Activated CD4-positive, alpha-beta T cell treated with anti-CD3 and anti-CD28 coated beads, Interleukin-2, Interleukin-6, amounts not matched to agents 100 ng/mL and 50 ng/mL, durations not matched to agents 16 hours and 8 hours (primary cell): ENCODE results near the gene BARX1.
"Not testable (repeated sequence)": the region's sequence is repeated elsewhere in the genome, so short reads cannot be mapped to it uniquely, and the experiment has no call there.

Source experiments
- DNase-seq: peaks from one replicate; pipeline ENCODE4 v3.0.0-alpha.2; 2020

Gene BARX1

DNA sequence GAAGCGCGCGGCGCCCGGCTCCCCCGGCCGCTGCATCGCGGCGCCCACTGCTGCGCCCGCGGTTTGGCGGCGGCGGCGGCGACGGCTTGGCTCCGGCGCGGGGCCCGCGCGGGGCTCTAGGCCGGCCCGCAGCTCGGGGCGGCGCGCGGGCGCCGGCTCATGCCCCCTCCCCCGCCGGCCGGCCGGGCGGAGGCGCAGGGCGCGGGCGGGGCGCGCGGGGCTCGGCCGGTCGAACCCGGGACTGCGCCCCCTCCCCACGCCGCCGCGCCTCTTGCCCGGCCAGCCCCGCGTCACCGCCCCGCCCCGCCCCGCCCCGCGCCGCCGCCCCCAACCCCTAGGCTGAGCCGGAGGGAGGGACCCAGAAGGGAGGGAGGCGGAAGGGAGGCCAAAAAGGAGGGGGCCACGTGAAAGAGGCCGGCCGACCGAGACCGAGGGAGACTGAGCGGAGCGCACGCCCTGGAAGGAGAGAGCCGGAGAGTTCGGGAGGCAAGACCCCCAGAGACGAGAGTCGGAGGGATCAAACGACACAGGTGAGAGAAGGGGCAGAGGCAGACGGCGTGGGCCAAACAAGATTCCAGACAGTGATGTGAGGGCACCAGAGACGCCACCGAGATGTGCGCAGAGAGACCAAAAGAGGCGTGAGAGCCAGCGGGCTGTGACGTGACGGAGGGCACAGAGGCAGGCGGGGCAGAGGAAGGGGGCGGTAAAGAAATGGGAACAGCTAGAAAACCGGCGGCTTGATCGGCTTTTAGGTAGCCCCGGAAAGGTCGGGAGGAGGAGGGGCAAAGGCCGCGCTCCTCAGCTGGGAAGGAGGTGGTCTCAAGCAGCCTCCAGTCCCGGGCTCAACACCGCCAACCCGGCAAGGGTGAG is at the start of gene BARX1:
Gene BARX1, minus strand, starts transcription at position 245 of the 870 bp plus-strand sequence. Its CDS starts 209 bp downstream, at position 36.
- DNase-seq, result peak; percentile 22

GRCh38 chr9:94002316-94003140 is 47.4 kb upstream of the BARX1 start:
- peak; percentile 46 for DNase-seq

GRCh38 chr9:93996863-93997262 is 41.7 kb upstream of the BARX1 start:
- no peak for DNase-seq

DNA sequence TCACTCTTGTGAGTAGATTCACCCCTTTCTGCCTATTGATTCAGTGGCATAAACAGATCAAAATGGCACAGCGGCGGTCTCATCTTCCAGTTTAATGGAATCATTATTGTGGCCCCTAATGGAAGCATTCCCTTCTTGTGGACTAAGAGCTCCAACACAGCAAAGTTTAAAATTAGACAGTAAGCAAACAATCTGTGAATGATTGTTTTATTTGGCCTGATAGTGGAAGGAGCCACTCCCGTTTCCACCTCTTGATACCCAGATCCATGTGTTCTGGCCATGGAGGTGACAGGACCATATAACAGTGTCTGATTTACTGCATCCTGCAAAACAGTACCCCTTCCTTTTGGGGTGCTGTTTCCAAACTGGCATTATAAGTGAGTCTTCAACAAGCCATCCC is 41.2 kb upstream of the BARX1 start:
- no peak for DNase-seq

GRCh38 chr9:93994545-93994944 is 39.4 kb upstream of the BARX1 start:
- no peak for DNase-seq

GRCh38 chr9:93994132-93994531 is 39.0 kb upstream of the BARX1 start:
- no peak for DNase-seq

- DNase-seq, result no peak
Observed at GRCh38 chr9:93992830-93993229, 37.7 kb upstream of the BARX1 start.

- no peak for DNase-seq
Observed at GRCh38 chr9:93990448-93990847, 35.3 kb upstream of the BARX1 start.

DNA sequence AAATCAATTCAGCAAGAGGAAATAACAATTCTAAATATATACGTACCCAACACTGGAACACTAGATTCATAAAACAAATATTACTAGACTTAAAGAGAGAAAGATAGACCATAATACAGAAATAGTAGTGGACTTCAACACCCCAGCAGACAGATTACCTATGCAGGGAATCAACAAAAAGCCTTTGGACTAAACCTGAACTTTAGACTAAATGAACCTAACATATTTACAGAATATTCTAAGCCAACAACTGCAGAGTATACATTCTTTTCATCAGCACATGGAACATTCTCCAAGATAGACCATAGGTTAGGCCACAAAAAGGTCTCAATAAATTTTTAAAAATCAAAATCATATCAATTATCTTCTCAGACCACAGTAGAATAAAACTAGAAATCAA is 32.9 kb upstream of the BARX1 start:
- DNase-seq, result no peak

DNA sequence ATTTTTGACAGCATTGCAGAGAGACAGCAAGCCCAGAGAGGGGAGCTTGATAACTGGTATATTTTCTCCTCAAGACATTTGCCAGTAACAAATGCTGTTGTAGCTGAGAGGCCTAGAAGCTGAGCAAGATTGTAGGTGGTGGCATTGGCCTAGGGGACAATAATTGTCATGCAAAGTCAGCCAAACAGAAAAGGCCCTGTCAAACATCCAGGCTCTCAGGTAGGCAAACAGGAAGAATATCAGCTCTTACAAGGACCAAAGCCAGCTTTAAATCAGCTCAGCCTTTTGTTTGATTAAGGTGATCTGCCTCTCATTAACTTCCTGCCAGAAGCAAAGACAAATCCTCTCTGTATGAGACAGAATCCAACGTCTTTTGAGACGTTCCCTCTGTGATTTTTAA is 29.7 kb upstream of the BARX1 start:
- DNase-seq, result no peak

DNA sequence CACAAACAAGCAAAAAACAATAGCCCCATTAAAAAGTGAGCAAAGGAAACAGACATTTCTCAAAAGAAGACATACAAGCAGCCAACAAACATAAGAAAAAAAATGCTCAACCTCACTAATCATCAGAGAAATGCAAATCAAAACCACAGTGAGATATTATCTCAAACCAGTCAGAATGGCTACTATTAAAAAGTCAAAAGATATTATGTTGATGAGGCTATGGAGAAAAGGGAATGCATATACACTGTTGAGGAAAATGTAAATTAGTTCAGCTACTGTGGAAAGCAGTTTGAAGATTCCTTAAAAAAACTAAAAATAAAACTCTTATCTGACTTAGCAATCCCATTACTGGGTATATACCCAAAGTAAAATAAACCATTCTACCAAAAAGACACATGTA is 28.7 kb upstream of the BARX1 start:
- no peak for DNase-seq

DNA sequence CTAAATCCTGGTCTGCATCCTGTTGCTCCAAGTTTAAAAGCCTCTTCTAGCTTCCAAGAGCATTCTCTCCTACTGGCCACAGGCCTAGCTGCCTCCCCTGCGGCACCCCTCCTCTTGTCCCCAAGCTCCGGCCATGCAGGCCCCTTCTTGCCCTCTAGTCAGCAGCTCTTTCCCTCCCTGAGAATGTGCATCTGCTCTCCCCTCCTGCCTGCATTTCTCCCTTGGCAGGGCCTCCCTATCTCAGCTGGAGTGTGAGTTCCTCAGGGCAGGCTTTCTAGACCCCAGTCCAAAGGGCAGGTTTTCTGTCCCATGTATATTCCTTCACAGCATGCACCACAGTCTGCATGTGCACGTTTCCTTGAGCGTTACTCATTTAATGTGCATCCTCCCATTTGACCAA is 24.6 kb upstream of the BARX1 start:
- no peak for DNase-seq

DNA sequence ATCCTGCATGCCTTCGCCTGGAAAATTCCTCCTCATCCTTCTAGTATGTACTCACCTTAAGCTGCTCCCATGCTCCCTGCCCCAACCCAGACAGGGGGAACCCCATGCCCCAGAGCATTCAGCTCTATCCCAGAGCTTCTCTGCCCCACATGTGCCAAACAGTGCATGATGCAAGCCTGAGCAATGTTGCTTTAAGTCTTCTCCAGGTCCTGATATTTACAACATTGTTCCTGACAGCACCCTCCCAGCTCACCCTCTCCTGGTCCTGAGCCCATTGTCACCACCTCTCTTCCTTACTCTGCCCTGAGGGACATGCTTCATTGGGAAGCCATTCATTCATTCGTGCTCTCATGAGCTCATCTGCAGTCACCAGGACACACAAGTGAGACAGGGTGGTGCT is 23.4 kb upstream of the BARX1 start:
- no peak for DNase-seq

- DNase-seq, result no peak
Observed at GRCh38 chr9:93976973-93977372, 21.8 kb upstream of the BARX1 start.

DNA sequence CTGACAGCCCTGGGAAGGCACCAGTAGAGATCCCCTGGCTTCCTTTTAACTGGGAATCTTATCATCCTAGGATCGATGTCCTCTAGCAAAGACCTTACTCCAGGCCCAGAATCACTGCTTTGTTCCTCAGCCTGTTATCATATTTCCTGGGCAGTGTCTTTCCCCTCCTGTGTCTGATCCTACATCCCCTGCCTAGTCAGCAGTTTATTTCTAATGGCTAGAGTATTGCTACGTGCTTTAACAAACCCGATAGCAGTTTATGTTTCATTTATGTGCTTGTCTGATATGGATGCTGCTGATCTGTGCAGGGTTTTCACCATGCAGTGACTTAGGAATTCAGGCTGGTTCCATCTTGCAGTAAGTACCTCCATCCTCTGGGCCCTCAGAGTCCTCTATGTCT is 20.9 kb upstream of the BARX1 start:
- no peak for DNase-seq

GRCh38 chr9:93975262-93975661 is 20.1 kb upstream of the BARX1 start:
- DNase-seq, result no peak

GRCh38 chr9:93974151-93974550 is 19.0 kb upstream of the BARX1 start:
- no peak for DNase-seq

DNA sequence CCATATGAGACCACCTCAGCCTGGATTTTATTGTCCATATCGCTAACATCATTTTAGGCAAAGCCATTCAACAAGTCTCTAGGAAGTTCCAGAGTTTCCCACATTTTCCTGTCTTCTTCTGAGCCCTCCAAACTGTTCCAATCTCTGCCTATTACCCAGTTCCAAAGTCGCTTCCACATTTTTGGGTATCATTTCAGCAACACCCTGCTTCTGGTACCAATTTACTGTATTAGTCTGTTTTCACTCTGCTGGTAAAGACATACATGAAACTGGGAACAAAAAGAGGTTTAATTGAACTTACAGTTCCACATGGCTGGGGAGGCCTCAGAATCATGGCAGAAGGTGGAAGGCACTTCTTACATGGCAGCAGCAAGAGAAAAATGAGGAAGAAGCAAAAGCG is 17.5 kb upstream of the BARX1 start:
- DNase-seq, result not testable (repeated sequence)

GRCh38 chr9:93969328-93969661 is 14.1 kb upstream of the BARX1 start:
- no peak for DNase-seq

DNA sequence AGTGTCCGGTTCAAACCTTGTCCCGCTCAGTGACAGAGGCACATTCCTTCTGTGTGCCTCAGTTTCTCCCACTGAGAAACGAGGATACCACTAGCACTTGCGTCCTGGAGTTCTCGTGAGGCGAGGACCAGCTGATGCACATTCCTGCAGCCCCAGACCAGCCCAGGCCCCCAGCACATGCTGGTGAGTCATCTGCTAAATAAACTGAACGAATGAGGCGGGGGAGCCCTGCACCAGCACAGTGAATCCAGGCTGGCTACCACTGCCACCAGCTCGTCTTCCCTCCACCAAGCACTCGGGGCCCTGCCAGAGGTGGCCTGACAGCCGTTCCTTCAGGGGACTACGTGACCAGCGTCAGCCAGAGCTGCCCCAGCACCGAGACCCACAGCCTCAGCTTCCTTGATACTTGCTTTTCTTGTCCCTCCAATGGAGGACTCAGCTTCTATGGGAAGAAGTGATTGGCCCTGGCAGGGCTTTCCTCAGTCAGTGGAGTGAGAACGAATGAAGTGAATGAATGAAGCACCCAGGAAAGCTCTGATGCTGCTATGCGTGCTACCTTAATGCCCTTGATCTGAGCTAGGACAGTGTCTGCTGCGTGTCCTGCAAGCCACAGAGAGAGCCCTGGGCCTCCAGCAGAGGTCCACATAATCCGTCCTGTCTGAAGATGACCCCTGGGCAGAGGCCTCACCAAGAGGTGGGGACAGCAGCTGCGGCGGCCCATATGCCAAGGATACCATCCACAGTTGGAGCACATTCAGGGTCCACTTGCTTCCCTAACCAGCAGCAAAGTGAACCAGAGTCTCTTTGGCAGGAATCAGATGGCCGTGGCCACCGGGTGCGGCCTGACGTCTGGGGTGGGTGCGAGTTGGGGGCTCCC is 13.5 kb upstream of the BARX1 start:
- DNase-seq, result no peak

GRCh38 chr9:93967020-93967803 is 12.1 kb upstream of the BARX1 start:
- no peak for DNase-seq

DNA sequence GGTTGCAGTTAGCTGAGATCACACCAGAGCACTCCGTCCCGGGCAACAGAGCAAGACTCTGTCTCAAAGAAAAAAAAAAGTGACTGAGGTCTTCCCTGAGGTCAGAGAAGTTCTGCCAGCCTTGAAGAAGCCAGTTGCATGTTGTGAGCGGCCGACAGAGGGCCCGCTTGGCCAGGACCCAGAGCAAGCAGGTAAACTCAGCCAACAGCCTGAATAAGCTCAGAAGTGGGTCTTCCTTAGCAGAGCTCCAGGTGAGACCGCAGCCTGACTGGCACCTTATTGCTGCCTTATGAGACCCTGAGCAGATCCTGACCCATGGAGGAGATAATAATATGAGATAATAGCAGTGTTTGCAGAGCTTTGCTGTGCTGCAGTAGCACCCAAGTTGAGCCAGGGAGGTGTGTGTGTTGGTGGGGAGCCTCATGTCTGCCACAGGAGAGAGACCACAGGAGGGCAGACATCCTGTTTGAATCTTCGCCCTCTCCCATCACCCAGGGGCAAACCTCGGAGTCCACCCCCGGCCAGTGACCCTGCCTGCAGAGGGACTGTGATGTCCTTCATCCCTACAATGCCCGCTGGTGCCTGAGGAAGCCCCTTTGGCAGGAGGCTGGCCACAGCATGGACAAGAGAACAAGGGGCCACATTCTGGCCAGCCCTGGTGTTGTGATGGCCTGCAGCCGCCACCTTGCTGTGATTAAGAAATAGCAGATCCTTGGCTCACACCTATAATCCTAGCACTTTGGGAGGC is 10.8 kb upstream of the BARX1 start:
- DNase-seq, result no peak
